Stimulated activated CD8-positive, alpha-beta memory T cell treated with anti-CD3 and anti-CD28 coated beads, Interleukin-12 subunit alpha, Interleukin-12 subunit beta, amount 100 ng/mL, for 24 hours (primary cell): ENCODE results near the gene XRCC5.

ENCODE experiments used
- DNase-seq: peaks from one replicate; pipeline ENCODE4 v3.0.0-alpha.2; 2020; ENCODE audit errors: extremely low read depth

The XRCC5 gene

GRCh38 chr2:216151313-216152025, 42.3 kb downstream of the XRCC5 start:
- DNase-seq, result no peak

- DNase-seq, result no peak
These were observed 46.8 kb downstream of the XRCC5 start for GRCh38 chr2:216155954-216156353.

DNA sequence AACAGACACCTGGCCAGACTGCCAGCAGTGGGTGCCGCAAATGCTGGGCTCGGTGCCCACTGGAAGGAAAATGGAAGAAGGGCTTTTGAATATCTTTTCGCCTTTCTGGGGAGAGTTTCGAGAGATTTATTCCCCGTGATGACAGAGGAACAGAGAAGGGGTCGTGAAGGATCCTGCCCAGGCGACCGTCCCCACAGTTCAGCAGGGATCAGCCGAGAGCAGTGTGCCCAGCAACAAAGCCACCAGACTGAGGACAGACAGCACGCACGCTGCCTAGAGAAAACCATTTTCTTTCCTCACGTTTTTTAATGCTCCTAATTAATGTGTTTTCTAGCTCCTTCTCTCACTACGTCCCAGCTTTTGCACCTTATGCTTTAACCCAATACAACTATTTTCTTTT, 47.7 kb downstream of the XRCC5 start:
- DNase-seq, result no peak

DNA sequence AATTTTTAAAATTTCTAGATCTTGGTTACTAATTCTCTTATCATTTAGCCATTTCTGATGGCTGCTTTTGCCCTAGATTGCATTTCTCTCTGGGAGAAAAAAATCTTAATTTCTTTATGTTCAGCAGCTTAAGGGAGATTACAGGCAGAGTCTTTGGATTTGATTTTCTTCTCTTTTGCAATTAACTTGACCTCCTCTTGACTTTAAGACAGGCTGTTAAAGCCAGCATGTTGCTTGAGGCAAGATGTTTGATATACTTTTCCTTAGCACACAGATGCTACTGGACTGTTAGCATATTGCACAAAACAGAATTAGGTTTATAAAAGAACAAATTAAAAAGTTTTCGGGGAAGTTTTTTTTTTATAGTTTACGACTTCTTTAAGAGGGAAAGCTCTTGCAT, 50.0 kb downstream of the XRCC5 start:
- no peak for DNase-seq

GRCh38 chr2:216159646-216160045, 50.5 kb downstream of the XRCC5 start:
- no peak for DNase-seq

- DNase-seq, result no peak
These were observed 51.6 kb downstream of the XRCC5 start for GRCh38 chr2:216160786-216161185.

DNA sequence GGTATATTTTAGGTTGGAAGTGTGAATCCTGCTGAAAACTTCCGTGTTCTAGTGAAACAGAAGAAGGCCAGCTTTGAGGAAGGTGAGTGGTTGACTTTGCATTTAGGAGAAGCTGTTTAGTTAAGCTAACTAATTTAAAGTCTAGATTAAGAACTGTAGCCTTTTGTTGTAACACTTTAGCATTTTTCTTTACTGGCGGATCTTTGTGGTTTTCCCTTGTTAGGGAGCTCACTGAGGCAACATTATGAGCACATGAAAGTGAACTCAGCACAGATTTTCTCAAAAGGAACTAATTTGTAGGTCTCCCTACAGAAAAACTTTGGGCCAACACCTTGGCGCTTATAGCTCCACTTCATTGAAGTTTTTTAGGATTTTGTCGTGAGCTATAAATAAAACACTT, 52.8 kb downstream of the XRCC5 start:
- no peak for DNase-seq

DNA sequence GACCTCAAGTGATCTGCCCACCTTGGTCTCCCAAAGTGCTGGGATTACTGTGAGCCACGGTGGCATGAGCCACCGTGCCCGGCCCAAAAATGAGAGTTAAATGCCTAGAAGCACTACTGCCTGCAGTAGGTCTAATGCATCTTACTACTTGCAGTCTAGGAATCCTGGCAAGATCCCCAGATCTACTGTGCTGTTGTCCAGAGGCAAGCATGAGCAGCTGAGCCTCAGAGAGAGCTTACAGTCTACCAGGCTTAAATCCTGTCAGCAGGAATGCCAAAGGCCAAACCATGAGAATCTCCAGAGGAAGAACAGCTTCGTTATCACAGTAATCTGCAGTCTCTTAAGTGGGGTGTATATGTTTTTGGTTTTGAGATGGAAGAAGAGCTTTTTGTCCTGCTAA, 54.4 kb downstream of the XRCC5 start:
- DNase-seq, result no peak

- DNase-seq, result no peak
These were observed 54.9 kb downstream of the XRCC5 start for GRCh38 chr2:216164087-216164486.

GRCh38 chr2:216164576-216164975, 55.4 kb downstream of the XRCC5 start:
- no peak for DNase-seq

- no peak for DNase-seq
These were observed 56.6 kb downstream of the XRCC5 start for GRCh38 chr2:216165711-216166110.

DNA sequence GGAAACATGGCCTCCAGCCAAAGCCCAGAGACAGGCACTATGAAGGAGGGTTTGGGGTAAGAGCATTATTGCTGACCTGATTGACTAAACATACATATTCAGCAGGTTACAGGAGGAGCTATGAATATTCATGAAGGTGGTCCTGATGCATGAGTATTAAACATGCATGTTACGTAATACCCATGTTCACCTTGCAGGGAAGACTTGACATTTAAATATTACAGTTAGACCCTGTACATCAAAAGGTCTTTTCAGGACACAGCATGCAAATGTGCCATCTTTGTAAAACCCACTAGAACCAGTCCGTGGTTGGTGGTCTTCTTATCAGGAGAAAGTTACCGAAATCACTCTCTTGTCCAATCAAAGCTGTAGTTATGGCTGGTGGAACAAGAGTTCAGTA, 59.9 kb downstream of the XRCC5 start:
- no peak for DNase-seq

DNA sequence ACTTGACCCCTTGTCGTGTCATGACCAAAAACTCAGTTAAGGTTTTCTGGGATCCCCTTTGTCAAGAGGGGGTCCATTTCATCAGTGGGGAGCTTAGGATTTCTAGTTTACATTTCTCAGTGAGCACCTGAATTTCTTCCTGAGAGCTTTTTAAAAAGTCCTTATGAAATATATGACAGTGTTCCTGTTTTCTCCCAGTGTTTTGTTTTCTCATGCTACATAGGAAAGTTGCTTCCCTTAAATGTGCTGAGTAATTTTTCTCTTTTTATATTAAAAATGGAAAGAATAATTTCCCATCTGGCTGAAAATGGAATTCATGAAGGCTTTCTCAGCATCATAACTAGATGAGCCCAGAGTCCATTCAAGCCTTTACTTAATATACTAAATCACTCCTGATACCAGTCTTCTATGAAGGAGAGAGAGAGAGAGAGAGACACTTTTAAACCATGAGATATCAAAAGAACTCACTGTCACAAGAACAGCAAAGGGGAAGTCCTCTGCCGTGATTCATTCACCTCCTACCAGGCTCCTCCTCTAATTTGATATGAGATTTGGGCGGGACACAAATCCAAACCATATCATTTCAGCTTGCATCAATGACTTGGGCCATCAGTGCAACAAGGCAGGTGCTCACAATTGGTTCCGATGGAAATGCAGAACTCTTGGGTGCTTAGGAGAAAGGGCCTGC, 61.1 kb downstream of the XRCC5 start:
- no peak for DNase-seq

DNA sequence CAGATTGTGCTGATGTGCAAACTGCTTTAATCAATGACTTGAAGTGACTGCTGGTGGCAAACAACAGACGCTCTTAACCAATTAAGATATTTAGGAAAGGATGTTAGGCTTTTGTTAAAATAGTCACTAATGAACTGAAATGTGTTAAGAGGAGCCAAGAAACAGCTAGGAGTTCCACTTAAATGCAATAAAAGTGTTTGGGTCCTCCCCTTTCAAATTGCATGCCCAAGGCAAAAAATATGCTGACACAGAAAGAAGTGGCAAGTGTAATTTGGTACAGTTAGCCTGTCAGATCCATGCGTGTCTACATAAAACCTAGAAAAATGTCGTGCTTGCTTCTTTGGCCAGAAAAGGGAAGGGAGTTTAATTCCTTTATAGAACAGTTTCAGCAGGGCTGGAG, 61.9 kb downstream of the XRCC5 start:
- no peak for DNase-seq

DNA sequence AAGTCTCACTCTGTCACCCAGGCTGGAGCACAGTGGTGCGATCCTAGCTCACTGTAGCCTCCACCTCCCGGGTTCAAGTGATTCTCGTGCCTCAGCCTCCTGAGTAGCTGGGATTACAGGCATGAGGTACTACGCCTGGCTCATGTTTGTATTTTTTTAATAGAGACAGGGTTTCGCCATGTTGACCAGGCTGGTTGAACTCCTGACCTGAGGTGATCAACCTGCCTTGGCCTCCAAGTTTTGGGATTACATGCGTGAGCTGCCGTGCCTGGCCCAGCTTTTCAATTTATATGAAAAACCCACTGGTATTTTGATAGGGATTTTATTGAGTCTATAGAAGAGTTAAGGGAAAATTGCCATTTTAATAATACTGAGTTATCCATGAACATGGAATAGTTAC, 63.3 kb downstream of the XRCC5 start:
- no peak for DNase-seq

DNA sequence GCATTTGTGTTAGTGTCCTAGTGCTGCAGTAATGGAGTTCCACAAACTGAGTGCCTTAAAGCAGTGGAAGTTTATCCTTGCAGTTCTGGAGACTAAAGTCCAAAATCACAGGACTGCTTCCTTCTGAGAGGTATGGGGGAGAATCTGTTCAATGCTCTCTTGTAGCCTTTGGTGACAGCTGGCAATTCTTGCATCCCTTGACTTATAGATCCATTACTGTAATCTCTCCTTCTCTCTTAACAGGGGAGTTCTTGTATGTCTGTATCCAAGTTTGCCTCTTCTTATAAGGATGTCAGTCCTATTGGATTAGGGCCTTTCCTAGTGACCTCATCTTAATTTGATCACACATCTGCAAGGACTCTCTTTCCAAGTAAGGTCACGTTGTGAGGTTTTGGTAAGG, 69.9 kb downstream of the XRCC5 start:
- DNase-seq, result no peak

- DNase-seq, result no peak
These were observed 72.2 kb downstream of the XRCC5 start for GRCh38 chr2:216181351-216181750.

GRCh38 chr2:216181953-216182461, 72.9 kb downstream of the XRCC5 start:
- no peak for DNase-seq

DNA sequence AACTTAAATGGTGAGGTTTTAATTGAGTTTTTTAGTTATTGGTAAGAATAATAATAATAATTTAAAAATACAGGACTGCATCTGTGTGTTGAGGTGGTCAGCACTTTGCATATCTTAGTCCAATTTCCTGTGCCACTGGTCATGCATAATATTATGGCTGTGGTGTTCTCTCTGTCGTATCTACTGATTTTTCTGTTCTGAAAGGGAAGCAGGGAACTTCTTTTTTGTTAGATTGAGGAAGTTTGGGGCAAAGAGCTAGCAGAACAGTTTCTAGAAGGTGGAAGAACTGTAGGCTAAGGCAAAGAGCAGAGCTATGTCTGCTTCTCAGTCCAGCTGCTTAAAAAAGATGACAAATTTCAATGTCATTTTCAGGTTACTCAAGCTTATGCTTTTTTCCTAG, 74.3 kb downstream of the XRCC5 start:
- no peak for DNase-seq

GRCh38 chr2:216188559-216188850, 79.4 kb downstream of the XRCC5 start:
- DNase-seq, result no peak

DNA sequence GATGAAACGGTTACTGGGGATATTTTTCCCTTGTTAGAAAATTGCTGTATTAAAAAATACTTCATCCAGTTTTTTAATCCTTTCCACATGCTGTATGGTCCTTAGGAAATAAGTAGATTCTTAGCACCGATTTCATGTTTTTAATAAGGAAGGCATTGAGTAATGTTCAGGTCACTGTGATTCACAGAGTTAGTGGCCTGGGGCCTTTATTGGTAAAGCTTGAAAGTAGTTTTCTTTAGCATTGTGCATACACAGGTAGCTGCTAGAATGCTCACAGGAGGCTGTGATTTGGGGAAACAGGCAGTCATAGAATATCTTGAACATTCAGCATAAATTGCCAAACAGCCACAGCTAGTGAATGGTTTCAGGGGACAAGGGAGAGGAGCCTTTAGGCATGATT, 79.8 kb downstream of the XRCC5 start:
- DNase-seq, result no peak

GRCh38 chr2:216189410-216189809, 80.3 kb downstream of the XRCC5 start:
- DNase-seq, result no peak

GRCh38 chr2:216192181-216192580, 83.0 kb downstream of the XRCC5 start:
- DNase-seq, result no peak

- DNase-seq, result no peak
These were observed 83.8 kb downstream of the XRCC5 start for GRCh38 chr2:216192931-216193330.
